CD4-positive, alpha-beta T cell treated with Interferon gamma for 1 hour (primary cell): ENCODE measurements around the gene PRB3.

Experiments
- DNase-seq: peaks from one replicate; pipeline ENCODE4 v3.0.0-alpha.2; 2020

PRB3 gene

GRCh38 chr12:11269607-11270006 lies at the start of gene PRB3:
Gene PRB3 (minus strand): TSS chr12:11269707. CDS start chr12:11269669, 38 bp downstream.
- no peak for DNase-seq

- no peak for DNase-seq
Measured at GRCh38 chr12:11310336-11310735, 40.8 kb upstream of the PRB3 start, which contains the start of gene PRB4. Gene PRB4 (minus strand): TSS chr12:11310436. CDS start chr12:11310398, 38 bp downstream.

GRCh38 chr12:11307143-11307542 lies 37.6 kb upstream of the PRB3 start:
- DNase-seq = no peak

- no peak for DNase-seq
Measured at GRCh38 chr12:11273449-11273848, 3.9 kb upstream of the PRB3 start.

- DNase-seq = no peak
Measured at GRCh38 chr12:11264501-11264900, 5.0 kb downstream of the PRB3 start.

- no peak for DNase-seq
Measured at GRCh38 chr12:11246489-11246888, 23.0 kb downstream of the PRB3 start.

GRCh38 chr12:11242656-11243055 lies 26.9 kb downstream of the PRB3 start:
- no peak for DNase-seq

GRCh38 chr12:11240348-11240930 lies 29.1 kb downstream of the PRB3 start:
- no peak for DNase-seq

- no peak for DNase-seq
Measured at GRCh38 chr12:11238275-11238674, 31.2 kb downstream of the PRB3 start.

- DNase-seq = no peak
Measured at GRCh38 chr12:11233532-11233931, 36.0 kb downstream of the PRB3 start.

- DNase-seq = no peak
Measured at GRCh38 chr12:11228296-11228879, 41.1 kb downstream of the PRB3 start.

- no peak for DNase-seq
Measured at GRCh38 chr12:11227373-11227772, 42.1 kb downstream of the PRB3 start.
